Ureter (tissue), 1 donor: ENCODE data around the gene PPP1R15A. TPM values are rescaled to one million over a fixed set of nuclear protein-coding genes. Genes with fewer than 3 reads are reported as not detected.
"Not testable (repeated sequence)": the region's sequence is repeated elsewhere in the genome, so short reads cannot be mapped to it uniquely, and the experiment has no call there.

Source experiments
- DNase-seq: peaks from one replicate; pipeline ENCODE4 v3.0.0-alpha.2; 2020; ENCODE audit warnings: low spot score
- total RNA-seq: library from RNA; stranded (reverse); gene quantifications from one replicate; pipeline ENCODE4 v1.2.4, GENCODE V29; 2023
- donor health status: DM: yes; HTN: yes; CAD: no.

The PPP1R15A gene
- total RNA-seq: 56.2 TPM

DNA sequence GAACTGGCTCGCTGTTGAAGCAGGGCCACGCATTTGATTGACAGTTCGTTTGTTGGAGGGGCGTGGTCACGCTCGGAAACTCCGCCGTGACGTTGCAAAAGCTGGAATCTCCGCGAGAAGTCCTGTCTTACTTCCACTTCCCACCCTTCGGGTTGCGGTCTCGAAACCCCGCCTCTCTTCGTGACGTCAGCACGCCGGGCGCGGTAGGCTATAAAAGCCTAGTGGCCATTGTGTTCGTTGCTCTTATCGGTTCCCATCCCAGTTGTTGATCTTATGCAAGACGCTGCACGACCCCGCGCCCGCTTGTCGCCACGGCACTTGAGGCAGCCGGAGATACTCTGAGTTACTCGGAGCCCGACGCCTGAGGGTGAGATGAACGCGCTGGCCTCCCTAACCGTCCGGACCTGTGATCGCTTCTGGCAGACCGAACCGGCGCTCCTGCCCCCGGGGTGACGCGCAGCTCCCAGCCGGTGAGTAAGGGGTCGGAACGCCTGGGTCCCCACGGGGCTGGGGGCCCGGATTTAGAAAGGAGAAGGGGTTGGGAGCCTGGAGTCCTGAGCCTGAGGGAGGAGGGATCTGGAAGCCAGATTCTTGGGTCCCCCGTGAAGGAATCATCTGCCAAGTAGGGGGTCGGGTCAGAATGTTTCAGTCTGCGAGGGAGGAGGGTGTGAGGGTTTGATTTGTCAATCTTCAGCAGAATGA, at the start of gene PPP1R15A:
PPP1R15A (plus strand) TSS at position 240 of the 702 bp plus-strand sequence. CDS start 813 bp downstream, outside the sequence.
- DNase-seq: peak; percentile 100

DNA sequence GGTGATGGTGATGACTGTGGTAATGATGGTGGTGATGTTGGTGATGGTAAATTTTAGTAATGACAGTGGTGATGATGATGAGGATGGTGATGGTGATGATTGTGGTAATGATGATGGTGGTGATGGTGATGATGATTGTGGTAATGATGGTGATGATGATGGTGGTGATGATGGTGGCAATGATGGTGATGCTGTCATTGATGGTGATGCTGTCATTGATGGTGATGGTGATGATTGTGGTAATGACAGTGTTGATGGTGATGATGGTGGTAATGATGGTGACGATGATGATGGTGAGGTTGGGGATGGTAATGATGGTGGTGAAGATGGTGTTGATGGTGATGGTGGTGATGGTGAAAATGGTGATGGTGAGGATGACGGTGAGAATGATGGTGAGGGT, 49.7 kb upstream of the PPP1R15A start:
- DNase-seq: no peak

DNA sequence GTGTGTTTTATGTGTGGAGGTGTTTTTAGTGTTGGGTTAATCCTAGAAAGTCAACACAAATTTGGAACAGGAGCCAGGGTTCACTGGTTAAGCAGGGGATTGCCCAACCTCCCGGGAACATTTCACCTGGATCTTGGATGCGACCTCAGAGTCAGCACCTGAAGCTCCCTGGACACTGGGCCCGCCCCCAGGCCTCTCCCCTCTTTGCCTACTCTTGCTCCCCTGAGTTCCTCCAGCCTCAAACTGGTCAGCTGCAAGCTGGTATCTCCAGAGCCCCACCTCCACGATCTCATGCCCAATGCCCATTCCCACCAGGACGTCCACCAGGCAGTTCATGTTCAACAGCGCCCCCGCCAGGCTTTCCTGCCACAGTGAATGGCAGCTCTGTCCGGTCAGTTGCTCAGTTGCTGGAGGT, 45.6 kb upstream of the PPP1R15A start:
- no peak for DNase-seq

DNA sequence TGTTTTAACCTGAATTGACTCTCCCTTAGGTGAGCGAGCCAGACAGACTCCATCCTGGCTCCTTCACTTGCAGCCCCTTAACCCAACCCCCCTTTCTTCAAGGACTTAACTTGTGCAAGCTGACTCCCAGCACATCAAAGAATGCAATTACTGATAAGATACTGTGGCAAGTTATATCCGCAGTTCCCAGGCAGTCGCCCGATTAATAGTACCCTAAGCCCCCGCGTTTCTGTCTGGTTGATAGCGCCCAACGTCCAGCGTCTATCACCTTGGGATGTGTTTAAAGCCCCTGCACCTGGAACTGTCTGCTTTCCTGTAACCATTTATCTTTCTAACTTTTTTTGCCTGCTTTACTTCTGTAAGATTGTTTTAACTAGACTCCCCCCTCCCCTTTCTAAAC, 42.1 kb upstream of the PPP1R15A start:
- no peak for DNase-seq

DNA sequence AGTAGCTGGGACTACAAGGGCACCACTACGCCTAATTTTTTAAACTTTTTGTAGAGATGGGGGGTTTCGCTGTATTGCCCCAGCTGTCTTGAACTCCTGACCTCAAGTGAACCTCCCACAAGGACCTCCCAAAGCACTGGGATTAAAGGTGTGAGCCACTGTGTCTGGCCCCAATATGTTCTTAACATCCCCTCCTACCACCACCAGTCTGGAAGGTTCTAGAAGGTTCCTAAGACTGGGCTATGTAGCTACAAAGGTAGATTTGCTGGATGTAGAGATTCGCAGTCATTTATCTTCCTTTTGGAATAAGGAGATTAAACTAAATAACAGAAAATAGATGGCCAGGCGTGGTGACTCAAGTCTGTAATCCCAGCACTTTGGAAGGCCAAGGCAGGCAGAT, 41.3 kb upstream of the PPP1R15A start:
- DNase-seq: no peak

DNA sequence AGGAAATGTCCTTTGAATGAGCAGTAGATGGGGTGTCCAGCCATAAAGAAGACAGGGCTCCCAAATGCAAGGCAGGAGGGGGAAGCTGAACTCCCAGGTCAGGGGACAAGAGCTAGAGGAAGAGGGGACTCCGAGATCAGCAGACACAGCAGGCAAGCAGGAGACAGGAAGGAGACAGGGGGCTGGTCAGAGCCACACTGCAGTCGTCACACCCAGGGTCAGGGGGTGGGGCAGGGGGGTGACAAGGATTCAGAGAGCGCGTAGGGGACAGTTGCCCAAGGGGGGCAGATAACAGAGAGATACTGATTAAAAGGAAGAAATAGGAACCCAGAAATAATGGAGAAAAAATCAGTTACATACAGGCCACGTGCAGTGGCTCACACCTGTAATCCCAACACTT, 39.2 kb upstream of the PPP1R15A start:
- no peak for DNase-seq

DNA sequence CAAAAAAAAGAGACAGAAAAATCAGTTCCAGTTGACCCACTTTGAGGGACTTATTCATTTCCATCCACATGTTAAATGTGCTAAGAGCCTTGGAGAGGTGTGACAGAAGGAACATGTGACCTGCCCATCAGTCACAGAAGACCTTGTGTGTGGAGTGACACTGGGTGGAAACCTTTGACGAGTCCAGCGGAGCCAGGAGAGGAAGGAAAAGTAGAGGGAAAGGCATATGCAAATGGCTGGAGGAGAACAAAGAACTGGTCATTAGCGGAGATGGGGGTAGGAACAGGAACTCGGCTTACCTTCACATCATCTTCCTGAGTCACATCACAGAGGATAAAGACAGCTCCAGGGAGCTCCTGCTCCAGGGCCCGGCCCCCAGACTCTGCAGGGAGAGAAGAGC, 38.2 kb upstream of the PPP1R15A start:
- DNase-seq: no peak

DNA sequence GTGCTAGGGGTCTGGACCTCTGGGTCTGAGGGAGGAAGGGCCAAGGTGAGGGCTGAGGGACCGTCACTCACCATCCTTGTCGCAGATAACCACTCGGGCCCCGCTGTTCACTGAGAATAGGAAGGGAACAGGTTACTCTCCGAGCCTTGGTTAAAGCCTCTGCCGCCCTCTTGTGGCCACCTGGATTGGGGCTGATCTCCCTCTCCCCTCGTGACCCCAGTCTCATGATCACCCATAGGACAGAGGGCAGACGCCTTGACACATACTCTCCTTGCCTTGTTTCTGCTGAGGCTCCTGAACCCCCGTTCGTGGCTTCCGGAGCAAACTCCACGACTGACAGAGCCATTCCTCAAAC, 36.5 kb upstream of the PPP1R15A start:
- DNase-seq: peak; percentile 96

DNA sequence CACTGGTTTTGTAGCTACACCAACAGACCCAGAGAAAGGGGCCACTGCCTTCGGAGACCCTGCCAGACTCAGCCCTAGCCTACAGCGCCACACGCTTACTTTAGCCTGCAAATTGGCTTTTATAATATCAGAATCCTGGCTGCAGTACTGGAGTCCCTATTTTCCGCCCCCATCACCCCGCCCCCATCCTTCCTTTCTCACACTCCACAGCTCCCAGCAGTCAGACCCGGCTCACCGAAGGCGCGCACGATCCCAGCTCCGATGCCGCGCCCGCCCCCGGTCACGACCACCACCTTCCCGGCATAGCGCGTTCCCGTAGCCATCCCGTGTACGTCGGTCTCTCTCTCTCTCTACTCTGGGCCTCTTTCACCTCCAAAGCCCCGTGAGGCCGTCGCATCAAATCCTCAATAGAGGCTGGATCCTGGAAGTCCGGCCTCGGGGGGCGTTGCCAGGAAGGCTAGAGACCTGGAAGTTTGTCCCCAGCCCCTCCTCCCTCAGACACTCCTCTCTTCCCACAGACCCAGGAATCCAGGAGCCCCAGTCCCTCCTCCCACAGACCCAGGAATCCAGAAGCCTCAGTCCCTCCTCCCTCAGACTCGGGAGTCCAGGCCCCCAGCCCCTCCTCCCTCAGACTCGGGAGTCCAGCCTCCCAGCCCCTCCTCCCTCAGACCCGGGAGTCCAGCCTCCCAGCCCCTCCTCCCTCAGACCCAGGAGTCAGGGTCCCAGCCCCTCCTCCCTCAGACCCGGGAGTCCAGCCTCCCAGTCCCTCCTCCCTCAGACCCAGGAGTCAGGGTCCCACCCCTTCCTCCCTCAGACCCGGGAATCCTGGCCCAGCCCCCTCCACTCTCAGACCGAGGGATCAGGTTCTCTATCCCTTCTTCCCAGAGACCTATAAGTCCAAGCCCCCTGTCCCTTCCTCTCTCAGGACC, 35.9 kb upstream of the PPP1R15A start, which contains the start of gene HSD17B14:
HSD17B14 (minus strand) TSS at position 403 of the 929 bp plus-strand sequence; CDS start at position 323, 80 bp downstream.
- peak; percentile 61 for DNase-seq

DNA sequence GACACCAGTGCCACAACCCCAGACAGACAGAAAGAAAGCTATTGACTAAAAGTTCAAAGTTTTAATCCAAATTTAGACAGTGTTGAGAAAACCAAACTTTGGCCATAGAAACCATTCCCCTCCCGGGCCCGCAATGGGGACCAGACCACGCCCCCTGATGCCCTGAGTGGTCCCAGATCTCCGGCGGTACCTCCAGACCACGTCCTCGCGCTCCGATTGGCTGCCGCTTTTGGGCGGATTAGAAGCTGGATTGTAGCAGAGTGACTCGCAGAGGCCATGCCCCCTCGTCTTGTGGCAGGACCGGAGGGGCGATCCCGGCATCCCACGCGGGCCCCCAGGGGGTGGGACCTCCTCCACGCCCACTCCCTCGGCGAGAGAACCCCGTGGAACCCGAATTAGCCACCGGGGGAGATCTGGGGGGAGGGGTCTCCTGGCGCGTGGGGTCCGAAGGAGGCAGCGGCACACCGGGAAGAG, 35.1 kb upstream of the PPP1R15A start:
- peak; percentile 87 for DNase-seq

DNA sequence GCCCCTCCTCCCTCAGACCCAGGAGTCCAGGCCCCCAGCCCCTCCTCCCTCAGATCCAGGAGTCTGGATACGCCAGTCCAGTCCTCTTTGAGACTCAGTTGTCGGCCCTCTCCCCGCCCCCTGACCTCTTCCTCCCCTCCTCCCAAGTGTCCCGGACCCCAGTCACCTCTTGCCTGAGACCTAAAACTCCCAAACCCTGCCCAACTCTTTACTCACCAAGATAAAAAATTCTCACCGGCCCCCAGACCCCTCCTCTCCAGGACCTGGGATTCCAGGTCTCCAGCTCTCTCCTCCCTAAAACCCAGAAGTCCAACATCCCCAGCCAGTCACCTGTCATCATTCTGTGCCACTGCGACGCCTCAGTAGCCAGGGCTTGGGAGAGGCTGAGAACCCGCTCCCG, 34.5 kb upstream of the PPP1R15A start:
- no peak for DNase-seq

DNA sequence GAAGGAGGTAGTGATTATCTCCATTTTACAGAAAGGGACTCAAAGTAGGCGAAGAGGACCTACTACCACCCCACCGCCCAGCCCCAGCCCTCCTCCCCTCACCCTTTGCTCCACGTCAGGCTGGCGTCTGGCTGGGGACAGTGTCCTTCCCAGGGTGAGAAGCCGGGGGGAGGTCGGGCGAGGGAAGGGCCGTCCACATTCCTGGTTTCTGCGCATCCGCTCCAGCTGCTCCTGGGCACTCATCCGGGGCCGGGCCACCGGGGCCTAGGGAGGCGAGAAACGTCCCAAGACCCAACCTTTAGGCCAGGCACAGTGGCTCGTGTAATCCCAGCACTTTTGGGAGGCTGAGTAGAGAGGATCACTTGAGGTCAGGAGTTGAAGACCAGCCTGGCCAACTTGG, 31.2 kb upstream of the PPP1R15A start:
- no peak for DNase-seq

DNA sequence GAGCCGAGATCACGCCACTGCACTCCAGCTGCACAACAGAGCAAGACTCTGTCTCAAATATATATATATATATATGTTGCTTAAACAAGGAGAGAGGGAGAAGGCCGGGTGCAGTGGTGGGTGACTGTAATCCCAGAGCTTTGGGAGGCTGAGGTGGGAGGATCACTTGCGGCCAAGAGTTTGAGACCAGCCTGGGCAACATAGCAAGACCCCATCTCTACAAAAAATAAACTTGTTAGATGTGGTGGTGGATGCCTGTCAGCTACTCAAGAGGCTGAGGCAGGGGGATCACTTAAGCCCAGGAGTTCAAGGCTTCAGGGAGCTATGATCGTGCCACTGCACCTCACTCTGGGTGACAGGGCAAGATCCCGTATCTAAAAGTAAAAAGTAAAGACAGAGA, 30.6 kb upstream of the PPP1R15A start:
- DNase-seq: no peak

DNA sequence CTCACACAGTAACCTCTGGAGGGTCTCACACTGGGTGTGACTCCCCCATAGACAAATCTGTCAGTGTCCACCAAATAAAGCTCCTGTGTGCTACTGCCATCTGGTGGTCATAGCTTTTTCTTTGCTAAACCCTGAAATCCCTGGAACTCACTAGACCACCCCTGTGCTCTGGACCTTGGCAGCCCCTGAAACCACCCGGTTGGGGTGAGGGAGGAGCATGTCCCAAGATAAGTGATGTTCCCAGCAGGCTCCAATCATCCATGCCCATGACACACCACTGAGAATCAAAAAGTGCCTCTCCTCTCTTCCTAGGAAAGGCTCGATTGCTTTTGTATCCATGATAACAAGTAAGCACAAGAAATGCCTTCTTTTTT, 29.4 kb upstream of the PPP1R15A start:
- DNase-seq: no peak

DNA sequence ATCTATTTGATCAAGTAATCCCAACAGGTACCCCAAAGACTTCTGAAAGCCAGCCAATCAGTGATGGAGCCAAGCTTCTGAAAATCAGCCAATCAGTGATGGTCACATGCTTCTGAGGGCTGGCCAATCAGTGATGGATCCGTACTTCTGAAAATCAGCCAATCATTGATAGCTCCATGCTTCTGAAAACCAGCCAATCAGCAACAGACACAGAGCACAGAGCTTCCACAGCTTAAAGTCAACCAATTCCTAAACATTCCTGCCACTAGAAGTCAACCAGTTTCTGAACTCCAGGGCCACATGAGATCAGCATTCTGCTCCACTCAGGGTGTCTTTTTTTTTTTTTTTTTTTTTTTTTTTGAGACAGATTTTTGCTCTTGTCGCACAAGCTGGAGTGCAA, 27.7 kb upstream of the PPP1R15A start:
- no peak for DNase-seq

DNA sequence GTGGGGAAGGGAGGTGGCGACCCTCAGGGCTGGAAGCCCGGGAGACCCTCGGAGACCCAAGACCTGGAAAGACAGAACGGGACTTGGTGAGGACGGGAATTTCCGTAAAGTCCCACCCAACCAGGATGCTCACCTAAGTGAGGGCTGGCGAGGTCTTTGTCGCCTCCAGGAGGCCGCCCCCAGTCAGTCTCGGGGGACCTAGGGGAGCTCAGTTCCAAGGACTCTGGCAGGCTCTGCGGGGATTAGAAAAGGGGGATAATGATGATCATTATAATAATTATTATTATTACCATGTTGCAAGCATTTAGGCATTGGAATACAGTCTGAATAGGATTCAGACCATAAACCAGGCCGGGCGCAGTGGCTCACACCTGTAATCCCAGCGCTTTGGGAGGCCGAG, 26.8 kb upstream of the PPP1R15A start:
- no peak for DNase-seq

DNA sequence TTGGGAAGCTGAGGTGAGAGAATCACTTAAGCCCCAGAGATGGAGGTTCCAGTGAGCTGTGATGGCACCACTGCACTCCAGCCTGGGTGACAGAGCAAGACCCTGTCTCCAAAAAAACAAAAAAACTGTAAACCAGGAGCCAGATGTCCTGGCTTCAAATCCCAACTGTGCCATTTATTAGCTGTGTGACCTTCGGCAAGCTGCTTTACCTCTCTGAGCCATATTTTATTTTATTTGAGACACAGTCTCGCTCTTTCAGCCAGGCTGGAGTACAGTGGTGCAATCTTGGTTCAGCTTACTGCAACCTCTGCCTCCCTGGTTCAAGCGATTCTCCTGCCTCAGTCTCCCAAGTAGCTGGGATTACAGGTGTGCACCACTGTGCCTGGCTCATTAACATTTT, 25.6 kb upstream of the PPP1R15A start:
- not testable (repeated sequence) for DNase-seq

DNA sequence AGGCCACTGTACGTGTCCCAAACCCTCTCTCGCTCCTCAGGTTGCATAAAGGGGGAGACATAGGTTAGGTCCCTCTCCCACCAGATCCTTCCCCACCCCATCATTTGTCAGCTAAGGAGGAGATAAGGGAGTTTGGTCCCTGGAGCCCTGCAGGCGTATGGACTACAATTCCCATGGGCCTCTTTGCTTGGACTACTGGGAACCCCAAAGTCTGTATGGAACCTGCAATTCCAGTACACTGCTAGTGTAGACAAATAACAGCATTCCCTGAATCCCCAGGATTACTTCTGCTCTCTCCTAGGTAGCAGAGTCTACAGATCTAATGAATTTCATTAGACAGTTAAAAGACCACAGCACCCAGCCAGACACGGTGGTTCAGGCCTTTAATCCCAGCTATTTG, 19.9 kb upstream of the PPP1R15A start:
- DNase-seq: no peak

DNA sequence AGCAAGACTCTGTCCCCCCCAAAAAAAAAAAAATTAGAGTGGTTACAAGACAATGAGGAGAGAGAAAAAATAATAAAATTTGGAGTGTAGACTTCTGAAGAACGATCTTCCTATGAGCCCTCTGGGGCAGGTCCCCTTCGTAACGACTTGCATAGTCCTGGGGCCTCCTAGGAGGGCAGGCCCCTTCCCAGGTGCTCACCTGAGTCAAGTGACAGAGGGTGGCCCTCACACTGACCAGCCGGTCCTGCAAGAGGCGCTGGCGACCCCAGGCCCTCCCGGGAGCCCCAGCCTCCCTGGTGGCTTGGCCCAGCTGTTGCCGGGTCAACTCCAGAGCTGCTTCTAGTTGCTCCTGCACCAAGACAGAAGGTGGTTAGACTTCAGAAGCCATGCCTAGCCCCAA, 18.7 kb upstream of the PPP1R15A start:
- DNase-seq: no peak

DNA sequence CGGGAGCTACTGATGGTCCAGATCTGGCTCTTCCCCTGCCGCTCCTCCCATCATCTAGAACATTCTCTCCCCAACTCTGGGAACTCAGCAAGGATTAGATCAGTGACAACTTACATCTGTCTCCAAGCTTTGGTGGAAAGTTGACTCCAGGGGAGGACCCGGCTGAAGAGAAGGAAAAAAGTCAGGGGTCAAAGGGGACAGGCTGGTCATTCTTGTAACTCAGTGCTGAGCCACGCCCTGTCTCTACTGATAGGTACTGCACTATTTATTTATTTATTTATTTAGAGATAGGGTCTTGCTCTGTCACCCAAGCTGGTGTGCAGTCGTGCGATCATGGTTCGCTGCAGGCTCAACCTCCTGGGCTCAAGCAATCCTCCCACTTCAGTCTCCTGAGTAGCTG, 18.1 kb upstream of the PPP1R15A start:
- no peak for DNase-seq

DNA sequence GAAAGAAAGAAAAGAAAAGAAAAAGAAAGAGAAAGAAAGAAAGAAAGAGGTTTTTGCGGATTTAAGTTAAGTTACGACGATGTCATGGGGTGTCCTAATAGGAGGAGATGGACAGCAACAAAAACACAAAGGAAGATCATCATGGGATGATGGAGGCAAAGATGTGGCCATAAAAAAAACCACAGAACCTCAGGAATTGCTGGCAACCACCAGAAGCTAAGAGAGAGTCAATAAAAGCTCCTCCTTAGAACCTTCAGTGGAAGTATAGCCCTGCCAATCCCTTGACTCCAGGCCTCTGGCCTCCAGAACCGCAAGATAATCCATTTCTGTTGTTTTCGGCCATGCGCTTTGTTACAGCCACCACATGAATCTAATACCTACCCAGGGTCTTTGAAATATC, 15.3 kb upstream of the PPP1R15A start:
- DNase-seq: no peak

DNA sequence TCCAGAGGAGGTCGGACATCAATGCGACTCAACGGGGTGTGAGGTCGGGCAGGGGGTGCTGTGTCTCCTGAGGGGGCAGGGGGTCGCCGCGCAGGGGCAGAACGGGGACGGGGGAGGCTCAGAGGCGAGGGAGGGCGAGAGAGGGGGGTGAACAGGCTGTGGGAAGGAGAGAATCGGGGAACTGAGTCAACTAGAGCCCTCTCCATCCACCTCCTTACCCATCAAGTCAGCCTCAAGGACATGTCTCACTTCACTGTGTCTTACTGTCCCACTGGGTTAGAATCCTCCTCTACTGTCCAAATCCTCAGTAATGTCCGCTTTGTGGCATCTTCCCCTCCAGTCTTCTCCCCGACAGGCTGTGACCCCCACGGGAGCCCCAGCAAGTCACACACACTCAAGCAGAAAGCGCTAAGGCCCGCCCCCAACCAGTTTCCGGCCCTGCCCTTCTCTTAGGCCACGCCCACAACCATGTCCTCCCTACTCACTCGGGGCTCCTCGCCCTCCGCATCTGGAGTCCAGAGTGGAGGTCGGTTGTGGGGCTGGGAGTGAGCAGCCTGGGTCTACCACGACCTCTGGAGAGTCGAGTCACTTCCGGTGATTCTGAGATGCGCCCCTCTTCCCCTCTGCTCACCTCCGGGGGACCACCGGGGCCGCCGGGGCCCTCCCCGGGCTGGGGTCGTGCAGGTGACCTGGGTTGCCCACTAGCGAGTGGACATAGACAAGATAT, 13.1 kb upstream of the PPP1R15A start:
- peak; percentile 57 for DNase-seq
